HG02973 (cell line): ENCODE measurements around the gene APLF.
"Not testable (repeated sequence)": the region's sequence is repeated elsewhere in the genome, so short reads cannot be mapped to it uniquely, and the experiment has no call there.

Experiments
- ATAC-seq: cut with Tn5 transposase; IDR thresholded peaks from one replicate; pipeline ENCODE4 v1.9.1; 2021; ENCODE audit warnings: moderate library complexity; ENCODE audit not compliant: unreplicated experiment

The APLF gene

DNA sequence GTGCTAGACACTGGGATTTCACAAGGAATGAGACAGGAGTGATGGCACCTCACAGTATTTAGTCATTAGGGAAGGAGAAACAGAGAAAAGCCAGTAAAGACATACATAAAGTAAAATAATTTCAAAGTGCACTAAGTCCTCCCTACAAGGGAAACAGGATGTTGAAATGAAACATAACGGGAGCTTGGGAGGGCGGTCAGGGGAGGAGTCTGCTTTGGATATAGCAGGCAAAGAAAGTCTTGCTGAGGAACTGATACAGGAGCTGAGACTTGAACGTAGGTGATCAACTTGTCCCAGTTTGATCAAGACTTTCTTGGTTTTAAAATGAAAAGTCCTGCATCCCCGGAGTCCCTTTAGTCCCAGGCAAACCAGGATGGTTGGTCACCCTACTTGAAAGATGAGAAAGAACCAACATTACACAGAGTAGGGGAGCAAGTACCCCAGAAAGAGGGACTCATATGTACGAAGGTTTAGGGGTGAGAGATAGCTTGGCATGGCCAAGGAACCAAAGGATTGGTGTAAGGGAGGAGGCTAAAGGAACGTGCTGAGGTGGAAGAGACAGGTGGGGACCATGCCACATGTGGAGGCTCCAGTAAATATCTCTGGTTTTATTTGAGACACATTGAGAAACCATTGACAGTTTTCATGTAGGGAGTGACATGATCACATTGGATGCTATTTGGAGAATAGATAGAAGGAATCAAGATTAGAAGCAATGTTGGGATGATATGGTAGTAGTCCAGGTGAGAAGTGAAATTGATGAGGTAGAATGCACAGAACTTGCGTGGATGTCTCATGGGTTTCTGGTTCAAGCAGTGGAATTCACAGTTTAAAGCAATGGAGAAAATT lies 28.7 kb upstream of the APLF start:
- no peak for ATAC-seq

DNA sequence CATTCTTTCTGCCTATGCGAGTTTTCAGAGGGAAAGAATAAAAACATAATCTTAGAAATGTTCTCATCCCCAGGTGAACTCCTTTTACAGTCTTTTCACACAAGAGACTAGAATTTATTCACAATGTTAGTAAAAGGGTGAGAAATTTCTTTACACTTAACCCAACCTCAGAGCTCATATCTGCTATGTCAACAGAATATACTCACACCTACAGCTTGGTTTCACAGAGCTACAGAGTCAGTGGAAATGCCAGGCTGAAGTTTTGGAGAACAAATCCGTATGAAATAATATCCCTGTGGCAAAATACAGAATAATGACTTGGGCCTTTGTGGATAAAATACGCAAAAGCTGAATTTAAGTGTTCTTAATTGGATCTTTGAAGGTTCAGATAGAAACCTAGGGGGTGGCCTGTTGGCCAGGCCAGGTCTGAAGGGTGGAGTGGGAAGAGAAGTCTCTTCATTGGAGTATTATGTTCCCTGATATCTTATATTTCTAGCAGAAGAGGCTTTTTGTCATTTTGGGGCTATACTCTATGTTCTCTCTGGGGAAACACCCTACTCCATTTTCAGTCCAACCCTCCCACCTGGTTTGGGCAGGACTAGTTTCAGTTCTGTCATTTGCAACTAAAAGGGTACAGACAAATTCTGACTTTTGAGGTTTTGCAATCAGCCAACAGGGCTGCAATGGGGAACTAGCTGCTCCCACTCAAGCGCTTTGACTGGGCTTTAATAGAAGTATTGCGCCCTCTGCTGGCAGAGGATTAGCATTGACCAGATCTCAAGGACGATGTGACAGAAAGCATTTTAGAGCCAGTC lies 26.0 kb upstream of the APLF start:
- peak; percentile 90 for ATAC-seq

DNA sequence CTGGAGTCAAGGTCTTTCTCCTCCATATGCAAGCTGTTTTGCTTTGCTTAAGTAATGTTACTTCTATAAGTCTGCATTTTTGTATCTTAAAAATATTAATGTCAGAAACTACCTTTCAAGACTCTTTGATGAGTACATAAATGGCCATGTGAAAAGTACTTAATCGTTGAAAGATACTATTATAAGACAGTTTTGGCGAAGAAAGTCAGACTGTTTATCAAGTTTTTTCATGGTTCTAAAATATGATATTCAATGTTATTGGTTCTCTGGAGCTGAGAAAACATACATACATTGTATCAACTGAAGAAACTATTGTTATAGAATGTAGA lies 25.4 kb upstream of the APLF start:
- ATAC-seq: no peak

DNA sequence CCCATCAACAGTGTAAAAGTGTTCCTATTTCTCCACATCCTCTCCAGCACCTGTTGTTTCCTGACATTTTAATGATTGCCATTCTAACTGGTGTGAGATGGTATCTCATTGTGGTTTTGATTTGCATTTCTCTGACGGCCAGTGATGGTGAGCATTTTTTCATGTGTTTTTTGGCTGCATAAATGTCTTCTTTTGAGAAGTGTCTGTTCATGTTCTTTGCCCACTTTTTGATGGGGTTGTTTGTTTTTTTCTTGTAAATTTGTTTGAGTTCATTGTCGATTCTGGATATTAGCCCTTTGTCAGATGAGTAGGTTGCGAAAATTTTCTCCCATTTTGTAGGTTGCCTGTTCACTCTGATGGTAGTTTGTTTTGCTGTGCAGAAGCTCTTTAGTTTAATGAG lies 21.0 kb upstream of the APLF start:
- not testable (repeated sequence) for ATAC-seq

DNA sequence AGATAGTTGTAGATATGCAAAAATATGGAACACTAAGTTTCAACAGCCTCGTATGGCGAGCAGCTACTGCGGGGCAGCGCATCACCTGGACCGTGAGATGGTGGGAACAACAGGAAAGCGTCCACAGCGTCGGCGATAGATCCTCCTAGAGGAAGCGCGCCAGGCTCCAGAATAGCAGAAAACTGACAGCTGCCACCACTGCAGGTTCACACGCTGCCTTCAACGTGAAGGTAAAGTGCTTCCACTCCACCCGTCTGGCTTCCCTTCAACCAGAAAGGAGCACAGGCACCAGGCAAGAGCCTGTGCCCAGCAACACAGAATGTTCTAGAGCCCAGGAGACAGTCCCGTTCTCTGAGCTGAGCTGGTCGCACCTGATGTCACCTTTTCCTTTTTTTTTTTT lies 20.3 kb upstream of the APLF start:
- ATAC-seq: no peak

DNA sequence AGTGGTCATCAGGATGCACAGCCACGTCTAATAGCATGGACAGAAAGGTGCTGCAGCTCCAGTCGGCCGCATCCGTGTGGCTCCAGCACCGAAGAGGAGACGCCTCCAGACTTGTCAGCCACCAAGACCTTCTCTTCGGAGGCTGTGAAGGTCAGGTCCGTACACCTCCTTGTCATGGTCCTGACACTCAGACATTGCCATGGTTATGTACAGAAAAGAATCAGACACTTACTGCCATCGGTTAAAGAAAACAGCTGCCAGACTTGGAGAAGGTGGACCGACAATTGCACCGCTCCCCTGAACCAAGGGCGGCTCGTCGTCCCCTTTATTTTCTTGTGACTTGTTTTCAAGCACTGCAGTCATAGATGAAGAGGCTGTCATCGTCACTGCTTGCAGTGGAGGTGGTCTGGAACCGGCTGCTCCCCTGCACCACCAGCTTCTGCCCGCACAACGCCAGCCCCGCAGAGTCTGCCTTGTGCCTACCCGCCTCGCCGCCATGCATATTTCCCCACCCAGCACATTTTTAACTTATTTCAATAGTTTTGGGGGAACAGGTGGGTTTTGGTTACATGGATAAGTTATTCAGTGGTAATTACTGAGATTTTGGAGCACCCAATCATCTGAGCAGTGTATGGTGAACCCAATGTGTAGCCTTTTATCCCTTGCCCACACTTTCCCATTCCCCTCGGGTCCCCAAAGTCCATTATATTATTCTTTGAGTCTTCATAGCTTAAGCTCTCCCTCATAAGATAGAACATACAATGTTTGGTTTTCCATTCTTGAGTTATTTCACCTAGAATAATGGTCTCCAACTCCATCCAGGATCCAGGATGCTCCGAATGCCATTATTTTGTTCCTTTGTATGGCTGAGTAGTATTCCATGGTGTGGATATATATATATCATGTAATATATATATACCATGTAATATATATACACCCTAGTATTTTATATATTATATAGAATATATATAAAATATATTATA lies 18.4 kb upstream of the APLF start:
- no peak for ATAC-seq

DNA sequence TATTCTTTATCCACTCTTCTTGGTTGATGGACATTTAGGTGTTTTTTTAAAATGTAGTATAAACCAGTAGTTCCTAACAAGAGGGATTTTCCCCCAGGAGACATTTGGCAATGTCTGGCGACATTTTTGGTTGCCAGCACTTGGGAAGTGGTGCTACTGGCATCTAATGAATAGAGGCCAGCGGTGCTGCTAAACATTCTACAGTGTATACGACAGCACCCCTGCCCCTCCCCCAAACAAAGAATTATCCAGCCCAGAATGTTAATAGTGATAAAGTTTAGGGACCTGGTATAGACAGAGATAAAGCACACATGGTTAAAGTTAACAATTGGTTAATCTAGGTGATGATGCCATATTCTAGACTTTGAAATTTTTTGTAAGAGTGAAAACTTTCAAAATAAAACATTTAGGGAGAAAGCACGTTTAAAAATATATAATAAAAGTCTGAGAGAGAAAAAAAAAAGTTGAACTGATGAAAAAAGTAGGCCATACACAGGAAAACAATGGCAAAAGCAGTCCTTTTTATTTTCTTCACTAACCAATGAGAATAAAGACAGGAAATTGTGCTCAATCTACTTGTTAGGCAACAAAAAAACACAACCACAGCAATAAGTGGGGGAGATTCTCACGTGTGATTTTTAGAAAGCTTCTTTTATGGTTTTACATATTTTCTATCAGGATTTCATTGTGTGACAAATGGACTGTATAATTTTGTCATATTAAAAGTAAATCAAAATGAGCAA lies 15.1 kb upstream of the APLF start:
- no peak for ATAC-seq

DNA sequence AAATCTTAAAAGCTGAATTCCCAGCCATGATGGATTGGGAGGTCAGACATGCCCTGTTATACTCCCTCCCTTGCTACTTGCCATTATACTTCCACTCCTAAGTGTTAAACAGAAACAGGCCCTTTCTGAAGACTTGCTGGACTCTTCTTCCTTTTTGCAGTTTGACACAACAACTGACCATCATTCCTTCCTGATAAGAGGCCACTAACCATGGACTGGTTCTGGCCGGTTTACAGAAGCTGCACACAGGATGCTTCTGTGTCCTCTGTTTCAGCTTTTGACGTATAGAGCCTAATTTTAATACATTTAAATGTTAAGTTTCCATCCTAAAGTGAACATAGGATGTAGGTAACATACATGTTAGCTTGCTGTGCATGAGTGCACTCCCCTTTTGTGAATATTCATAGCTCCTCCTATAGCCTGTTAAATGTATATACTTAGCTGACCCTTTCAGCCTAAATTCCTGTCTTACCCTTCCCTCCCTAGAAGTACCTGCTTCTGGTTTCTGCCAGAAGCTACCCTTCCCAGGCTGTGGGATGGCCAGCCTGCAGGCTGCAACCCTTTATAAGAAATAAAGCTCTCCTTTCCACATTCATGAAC lies 13.5 kb upstream of the APLF start:
- no peak for ATAC-seq

DNA sequence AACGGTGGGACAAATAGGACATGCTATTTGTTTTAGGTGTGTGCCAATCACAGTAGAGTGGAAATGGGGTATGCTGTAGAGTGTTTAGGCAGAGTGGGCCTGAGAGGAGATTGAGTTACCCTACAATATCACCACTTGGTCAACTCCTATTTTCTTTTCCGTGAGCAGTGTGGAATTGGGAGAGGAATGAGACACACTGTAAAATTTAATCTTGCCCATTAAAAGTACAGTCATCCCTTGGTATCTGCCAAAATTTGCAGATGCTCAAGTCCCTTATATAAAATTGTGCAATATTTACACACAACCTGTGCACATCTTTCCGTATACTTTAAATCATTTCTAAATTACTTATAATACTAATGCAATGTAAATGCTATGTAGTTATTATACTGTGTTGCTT lies 12.7 kb upstream of the APLF start:
- no peak for ATAC-seq

DNA sequence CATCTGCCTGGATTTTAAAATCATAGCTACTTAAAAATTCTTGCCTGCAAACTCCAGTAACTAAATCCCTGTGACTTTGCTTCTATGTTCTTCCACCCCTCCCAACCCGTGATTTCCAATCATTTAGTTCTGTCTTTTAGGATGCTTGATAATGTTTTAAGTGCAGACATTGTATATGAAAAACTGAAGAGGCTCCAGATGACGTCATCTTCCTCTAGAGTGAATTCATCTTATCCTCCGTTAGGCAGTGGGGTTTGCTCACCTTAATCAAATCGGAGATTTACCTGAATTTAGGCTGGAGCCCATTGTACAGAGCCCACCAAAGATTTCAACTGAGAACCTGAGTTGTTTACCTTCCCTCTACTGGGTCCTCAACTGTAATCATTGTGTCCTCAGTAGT lies 11.2 kb upstream of the APLF start:
- ATAC-seq: no peak

DNA sequence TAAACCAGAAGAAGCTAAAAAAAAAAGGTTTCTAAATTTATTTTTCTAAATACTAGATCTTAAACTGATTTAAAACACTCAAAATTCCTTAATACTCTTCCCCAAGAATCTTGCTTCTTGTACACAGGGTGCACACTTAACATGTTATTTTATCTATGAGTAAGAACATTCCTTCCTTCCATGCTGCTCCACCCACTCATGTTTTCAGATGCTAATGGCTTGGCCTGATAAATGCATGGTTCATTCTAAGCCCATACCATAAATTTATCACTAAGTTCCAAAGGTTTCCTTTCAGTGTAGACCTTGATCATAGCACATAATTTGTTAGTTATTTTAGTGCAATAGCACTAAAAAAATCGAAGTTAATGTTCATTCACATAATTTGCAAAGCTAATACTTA lies 8.4 kb upstream of the APLF start:
- no peak for ATAC-seq

DNA sequence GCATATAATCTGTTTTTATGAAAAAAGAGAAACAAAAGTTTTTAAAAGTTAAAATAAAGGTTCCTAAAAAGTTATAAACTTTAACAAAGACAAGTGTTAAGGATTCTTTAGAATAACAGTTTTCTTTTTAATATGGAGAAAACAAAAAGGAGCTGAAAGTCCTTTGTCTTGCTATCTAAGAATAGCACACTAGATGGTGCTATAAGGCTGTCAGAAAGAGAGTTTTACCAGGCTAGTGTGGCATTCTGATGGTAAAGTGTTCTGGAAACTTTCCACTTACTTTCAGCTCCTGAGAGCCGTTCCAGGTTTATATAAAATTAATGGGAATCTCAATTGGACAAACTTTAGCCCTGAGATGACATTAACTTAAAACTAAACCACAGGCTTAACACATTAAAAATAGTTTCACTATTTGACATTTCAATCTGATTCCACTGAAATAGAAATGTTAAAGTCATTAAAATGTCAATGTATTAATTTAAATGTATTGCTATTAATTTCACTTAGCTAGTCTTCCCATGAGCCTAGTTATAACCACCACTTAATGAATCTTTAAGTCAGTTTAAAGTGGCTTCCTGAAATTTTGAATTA lies 4.0 kb upstream of the APLF start:
- ATAC-seq: no peak

DNA sequence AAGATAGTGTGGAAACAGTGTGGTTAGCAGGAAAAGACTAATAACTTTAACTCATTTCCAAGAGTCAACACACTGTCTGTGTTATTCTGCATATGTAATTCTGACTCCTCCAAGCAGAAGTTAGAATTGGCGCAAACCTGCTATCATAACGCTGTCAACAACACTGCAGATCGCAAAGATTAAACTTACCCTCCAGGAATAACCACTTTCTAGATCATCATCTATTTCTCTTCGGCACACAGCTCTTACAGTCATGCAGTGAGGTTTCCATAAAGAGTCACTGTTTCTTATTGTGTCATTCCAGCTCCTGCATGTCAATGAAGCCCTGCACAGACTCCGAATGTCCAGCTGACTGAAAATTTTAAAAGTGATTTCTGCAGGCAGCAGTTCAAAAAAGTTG lies 2.7 kb upstream of the APLF start:
- ATAC-seq: no peak

DNA sequence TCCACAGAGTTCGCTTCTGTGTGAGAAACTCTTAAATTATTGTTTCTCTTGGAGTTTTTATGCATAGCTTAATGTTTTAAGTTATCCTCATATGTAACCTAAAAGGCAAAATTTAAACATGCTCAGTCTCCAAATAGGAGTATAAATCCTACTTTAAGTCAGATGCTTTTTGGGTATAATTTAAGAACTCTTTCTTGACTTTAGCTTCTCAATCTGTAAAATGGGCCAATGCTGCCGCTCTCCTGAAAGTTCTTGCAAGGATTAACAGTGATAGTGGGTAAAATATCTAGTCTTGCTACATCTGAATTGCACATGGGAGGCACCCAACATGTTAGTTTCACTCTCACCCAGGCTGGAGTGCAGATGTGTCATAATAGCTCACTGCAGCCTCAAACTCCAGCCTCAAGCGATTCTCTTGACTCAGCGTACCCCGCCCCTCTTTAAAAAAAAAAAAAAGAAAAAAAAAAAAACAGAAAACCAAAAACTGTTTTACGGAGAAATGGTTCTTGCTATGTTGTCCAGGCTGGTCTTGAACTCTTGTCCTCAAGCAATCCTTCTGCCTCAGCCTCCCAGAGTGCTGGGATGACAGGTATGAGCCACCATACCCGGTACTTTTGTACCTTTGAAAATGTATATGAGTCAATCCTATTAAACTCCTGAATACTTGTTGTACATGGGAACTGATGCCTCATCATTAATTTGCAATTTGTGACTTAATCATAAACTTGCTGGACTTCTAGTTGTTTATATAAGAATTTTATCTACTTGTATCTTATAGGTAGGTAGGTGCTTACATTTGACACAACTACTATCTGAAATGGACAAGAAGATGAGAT lies 2.1 kb upstream of the APLF start:
- no peak for ATAC-seq

DNA sequence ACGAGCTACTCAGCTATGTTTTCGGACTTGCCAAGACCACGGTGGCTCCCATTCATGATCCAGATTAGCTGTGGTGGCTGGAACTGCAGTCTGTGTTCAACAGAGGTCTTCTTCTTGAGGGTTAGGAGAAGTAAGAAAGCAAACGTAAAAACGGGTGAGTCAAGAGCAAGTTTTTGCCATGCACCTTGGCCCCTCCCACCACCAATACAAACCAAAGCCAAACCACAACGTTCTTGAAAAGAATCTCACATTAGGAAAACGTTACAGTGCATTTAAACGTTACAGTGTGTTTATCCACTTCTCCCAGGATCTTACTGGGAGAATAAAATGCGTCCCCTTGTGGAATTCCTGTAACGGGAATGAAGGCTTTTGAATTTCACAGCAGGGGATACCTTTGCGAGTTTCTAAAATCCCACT lies 1.0 kb upstream of the APLF start:
- no peak for ATAC-seq

DNA sequence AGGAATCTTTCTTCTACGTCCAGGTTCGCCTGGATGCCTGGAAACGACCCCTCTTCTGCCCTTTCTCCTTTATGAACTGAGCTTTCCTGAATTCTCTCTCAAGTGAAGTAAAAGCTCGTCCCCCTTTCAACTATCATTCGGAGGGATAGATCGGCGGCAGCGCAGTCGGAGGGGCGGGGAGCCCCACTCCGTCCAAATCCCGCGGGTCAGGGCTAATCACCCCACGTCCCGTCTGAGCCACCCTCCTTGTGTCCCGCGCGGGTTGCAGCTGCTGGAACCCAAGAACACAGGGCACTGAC lies 658 bp upstream of the APLF start:
- no peak for ATAC-seq

DNA sequence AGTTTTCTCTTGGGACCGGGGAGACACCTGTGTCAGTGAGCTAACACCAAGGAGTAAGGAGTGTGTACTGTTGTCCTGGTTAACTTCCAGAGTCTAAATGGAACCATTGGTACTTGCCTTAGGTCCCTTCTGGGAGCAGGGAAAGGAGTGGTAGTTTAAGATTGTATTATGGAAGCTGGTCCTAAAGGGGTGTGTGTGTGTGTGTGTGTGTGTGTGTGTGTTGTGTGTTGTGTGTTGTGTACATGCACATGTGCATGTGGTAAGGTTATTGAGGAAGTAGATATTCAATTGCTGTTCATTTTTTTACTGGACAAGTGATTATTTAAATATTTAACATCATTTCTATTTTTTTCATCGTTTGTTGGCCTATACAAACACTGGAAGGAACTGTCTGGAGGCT lies 1.4 kb downstream of the APLF start:
- ATAC-seq: no peak

DNA sequence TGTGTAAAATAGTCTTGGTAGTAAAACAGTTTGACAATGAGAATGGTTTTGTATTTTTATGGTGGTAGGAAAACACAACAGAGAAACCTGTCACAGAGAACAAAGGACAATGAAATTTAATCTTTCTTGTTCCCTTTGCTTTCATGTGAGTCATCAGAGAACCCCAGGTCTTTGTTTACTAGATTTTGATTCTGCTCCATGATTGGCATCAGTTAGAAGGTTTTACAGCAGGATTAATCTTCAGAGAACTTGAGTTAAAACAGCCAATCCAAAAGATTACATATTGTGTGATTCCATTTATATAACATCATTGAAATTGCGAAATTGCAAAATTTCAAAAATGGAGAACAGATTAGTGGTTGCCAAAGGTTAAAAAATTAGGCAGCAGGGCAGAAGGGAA lies 2.5 kb downstream of the APLF start:
- no peak for ATAC-seq

DNA sequence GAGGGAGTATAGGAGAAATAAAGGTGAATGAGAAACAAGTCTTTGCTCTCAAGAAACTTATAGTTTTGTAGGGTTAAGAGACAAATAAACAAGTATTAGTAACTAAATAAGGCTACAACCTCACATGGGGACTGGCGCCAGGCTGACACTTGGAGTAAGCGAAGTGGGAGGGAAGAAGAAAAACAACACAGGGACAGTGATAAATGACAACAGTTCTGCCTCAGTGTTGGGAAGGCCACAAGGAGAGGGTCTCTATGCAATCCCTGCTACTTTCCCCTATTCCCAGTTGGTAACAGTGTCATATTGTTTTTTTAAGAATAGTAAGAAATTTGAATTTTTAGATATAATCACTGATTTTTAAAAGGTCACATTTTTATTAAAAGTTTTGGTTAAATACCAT lies 4.0 kb downstream of the APLF start:
- no peak for ATAC-seq
